Naive B cell (primary cell): ENCODE measurements around the gene ASIC5. TPM values are rescaled to one million over a fixed set of nuclear protein-coding genes. Genes with fewer than 3 reads are reported as not detected.

ENCODE experiments used
- ATAC-seq, 2 donors: fragments of 150-1000 bp; cut with Tn5 transposase; 2 replicates each; pipeline ENCODE4 v1.10.0; 2021; ENCODE audit warnings: low read depth in 2 of 2, mild to moderate bottlenecking in 2 of 2, moderate library complexity in 2 of 2
- DNase-seq: peaks from one replicate; pipeline ENCODE4 v3.0.0; 2022
- H3K27ac Mint-ChIP-seq, 6 donors: one replicate each; pipeline ENCODE4 v1.8.0; 2020 to 2022; ENCODE audit warnings: mild to moderate bottlenecking in 6 of 6, mixed read lengths in 6 of 6, moderate library complexity in 5 of 6, inconsistent platforms in 2 of 6
- H3K27me3 Mint-ChIP-seq, 3 donors: one replicate each; pipeline ENCODE4 v1.8.0; 2021 to 2022; ENCODE audit warnings: mixed read lengths in 3 of 3, mild to moderate bottlenecking in 1 of 3
- H3K36me3 Mint-ChIP-seq, 2 donors: one replicate each; pipeline ENCODE4 v1.8.0; 2020 to 2022; ENCODE audit warnings: mixed read lengths in 2 of 2, inconsistent platforms in 1 of 2, mild to moderate bottlenecking in 1 of 2
- H3K4me1 Mint-ChIP-seq, 3 donors: one replicate each; pipeline ENCODE4 v1.8.0; 2020 to 2022; ENCODE audit warnings: mixed read lengths in 3 of 3, inconsistent platforms in 1 of 3, mild to moderate bottlenecking in 1 of 3, moderate library complexity in 1 of 3
- H3K4me3 Mint-ChIP-seq, 8 donors: one replicate each; pipeline ENCODE4 v1.8.0; 2020 to 2022; ENCODE audit warnings: mild to moderate bottlenecking in 8 of 8, mixed read lengths in 8 of 8, moderate library complexity in 8 of 8, inconsistent platforms in 2 of 8
- H3K9me3 Mint-ChIP-seq, 7 donors: one replicate each; pipeline ENCODE4 v1.8.0; 2020 to 2022; ENCODE audit warnings: mixed read lengths in 7 of 7, mild to moderate bottlenecking in 5 of 7, inconsistent platforms in 2 of 7, moderate library complexity in 1 of 7
- polyA plus RNA-seq, 6 donors: library from polyadenylated mRNA; unstranded; fragments of 300-500 nt; fragmentation: Illumina TruSeq; gene quantifications; one replicate each; pipeline ENCODE4 v1.2.3, GENCODE V29; 2021; ENCODE audit warnings: low read depth in 6 of 6

The ASIC5 gene
- polyA plus RNA-seq, 6 donors from 2014 or later = not detected

DNA sequence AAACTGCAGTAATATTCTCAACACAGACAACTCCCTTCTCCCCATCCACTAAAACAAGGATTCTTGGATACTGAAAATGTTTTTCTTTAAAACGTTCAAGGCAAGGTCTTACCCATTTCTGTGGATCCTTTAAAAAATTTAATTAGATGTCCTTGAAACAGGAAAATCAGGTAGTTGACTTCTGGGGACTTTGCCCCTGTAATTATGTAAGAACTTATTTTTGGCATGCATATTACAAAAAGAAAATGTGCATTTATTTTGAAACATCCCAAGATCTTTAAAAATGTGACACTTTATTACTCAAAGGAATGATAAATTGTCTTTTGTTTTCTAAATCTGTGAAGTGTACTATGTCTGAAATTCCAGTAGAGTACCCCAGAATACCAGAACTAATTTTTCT, 81.4 kb downstream of the ASIC5 start:
- Mint-ChIP-seq H3K4me1 (peaks cover 0 to 3% (median 0%) of the 10 kb centered on the region in 3 donors), H3K4me3 (no peak overlapping the region), H3K36me3 (no peaks in the 10 kb centered on the region), H3K27ac (no peak overlapping the region), H3K27me3 (no peaks in the 10 kb centered on the region), H3K9me3 (no peaks in the 10 kb centered on the region)
- DNase-seq = no peak
- no peak for ATAC-seq

DNA sequence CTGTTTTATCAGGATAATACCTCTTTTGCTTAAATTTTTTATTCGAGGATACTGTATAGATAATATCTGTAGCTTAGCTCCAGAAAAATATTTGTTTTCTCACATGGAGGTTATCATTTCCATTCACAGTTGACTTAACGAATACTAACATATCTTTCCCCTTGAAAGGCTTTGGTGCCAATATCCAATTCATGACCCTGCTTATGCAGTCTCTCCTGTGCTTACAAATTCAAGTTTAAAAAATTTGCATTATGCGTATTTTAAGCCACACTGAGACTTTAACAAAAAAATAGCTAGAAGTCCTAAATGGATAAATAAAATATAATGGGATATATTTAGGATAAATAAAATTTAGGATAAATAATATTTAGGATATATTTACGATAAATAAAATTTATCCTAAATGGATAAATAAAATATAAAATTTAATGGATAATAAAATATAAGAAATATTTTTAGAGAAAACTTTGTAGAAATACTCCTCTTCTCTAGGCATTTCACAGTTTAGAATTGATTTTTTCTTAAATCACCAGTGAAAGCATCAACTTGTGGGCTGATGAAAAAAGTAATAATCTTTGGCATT, 84.7 kb downstream of the ASIC5 start:
- ATAC-seq (no peak), DNase-seq (no peak)
- Mint-ChIP-seq H3K36me3 (no peaks in the 10 kb centered on the region), H3K9me3 (no peaks in the 10 kb centered on the region), H3K4me3 (no peak overlapping the region), H3K4me1 (no peaks in the 10 kb centered on the region), H3K27ac (no peak overlapping the region), H3K27me3 (no peaks in the 10 kb centered on the region)

DNA sequence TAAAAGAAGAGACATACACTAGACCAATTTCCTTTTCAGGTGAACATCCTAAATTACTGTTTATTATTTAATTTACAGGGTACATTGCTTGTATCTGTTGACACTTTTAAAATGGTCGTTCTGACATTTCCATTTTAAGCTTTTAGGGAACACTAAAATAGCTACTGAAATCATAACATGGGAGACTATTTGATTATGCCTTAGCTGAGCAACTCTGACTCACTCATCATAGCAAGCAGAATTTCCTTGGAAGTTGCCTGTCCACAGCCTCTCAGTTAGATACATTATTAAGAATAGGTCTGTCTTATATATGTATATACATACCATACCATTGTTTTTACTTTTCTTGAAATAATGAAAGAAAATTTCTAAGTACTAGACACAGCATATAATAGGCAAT, 85.3 kb downstream of the ASIC5 start:
- no peaks in the 10 kb centered on the region for H3K36me3 Mint-ChIP-seq
- no peak overlapping the region for H3K27ac Mint-ChIP-seq
- no peak for ATAC-seq
- H3K4me3 Mint-ChIP-seq = no peak overlapping the region
- DNase-seq = no peak
- H3K27me3 Mint-ChIP-seq = no peaks in the 10 kb centered on the region
- no peaks in the 10 kb centered on the region for H3K4me1 Mint-ChIP-seq
- H3K9me3 Mint-ChIP-seq = no peaks in the 10 kb centered on the region

Other genes starting within 250 kb of the ASIC5 start
- 1 to 10 TPM in 5 of 6 donors, under 1 TPM in 1; 0.76 to 4.9 (median 2.5) TPM for gene GUCY1A1, start 199.4 kb downstream of the ASIC5 start, polyA plus RNA-seq
- gene GUCY1B1, start 107.3 kb downstream of the ASIC5 start, polyA plus RNA-seq = 1 to 10 TPM in 4 of 6 donors, under 1 TPM in 2; 0.38 to 3.2 (median 1.3) TPM
- gene TDO2, start 37.4 kb upstream of the ASIC5 start, polyA plus RNA-seq = not detected
- 10 to 100 TPM; 43.7 to 84.7 (median 53.1) TPM for gene CTSO, start 87.6 kb upstream of the ASIC5 start, polyA plus RNA-seq